Measurements from ENCODE around the gene RPTOR. TPM values are rescaled to one million over a fixed set of nuclear protein-coding genes. Genes with fewer than 3 reads are reported as not detected.

Gene RPTOR
- total RNA-seq, 3 donors from 2014 or later, result 21.4 to 27.5 (median 23.6) TPM

DNA sequence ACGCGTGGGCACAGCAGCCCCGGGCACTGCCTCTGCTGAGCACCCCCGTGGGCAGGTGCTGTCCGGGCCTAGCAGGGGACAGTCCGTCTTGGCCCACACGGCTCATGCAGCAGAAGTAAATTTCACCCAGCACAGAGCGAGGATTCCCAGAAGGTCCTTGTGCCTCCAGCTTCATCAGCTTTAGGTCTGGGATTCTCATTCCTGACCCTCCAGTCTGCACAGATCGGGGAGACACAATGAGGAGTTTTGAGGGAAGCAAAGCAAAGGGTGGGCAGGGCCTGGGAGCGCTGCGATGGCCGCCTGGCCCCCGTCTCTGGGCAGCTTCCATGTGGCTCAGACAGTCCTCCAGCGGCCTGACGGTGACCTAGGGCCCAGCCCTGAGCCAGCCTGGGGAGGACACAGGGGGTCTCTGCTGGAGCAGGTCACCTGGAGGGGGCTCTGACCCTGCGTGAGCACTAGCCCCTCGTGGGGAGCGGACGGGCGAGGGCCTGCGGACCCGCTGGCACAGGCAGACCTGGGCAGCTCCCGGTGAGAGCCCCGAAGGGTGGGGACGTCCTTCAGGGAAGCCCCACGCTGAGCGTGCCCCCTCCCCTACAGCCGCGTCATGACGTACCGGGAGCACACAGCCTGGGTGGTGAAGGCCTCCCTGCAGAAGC is 416.3 kb downstream of the RPTOR start:
- H3K4me3 ChIP-seq, result no peak overlapping the region
- intact Hi-C loops (cut with DNase I; ENCODE audit: low total_unique reads), result loop anchor here (10.0 kb wide), 1 partner anchor 546 kb away; the partner anchor contains the start of gene ENDOV
- no peak for TF ChIP-seq POLR2A (IDR thresholded peaks at IDR 0.05)
- no peak for TF ChIP-seq POLR2AphosphoS5 (IDR thresholded peaks at IDR 0.05)
- TF ChIP-seq, protein P1, sequence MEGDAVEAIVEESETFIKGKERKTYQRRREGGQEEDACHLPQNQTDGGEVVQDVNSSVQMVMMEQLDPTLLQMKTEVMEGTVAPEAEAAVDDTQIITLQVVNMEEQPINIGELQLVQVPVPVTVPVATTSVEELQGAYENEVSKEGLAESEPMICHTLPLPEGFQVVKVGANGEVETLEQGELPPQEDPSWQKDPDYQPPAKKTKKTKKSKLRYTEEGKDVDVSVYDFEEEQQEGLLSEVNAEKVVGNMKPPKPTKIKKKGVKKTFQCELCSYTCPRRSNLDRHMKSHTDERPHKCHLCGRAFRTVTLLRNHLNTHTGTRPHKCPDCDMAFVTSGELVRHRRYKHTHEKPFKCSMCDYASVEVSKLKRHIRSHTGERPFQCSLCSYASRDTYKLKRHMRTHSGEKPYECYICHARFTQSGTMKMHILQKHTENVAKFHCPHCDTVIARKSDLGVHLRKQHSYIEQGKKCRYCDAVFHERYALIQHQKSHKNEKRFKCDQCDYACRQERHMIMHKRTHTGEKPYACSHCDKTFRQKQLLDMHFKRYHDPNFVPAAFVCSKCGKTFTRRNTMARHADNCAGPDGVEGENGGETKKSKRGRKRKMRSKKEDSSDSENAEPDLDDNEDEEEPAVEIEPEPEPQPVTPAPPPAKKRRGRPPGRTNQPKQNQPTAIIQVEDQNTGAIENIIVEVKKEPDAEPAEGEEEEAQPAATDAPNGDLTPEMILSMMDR (IDR thresholded peaks at IDR 0.05), result no peak
- H3K9me3 ChIP-seq, result no peaks in the 10 kb centered on the region
- no peak for DNase-seq (ENCODE audit: low spot score in 2 of 2)
- no peaks in the 10 kb centered on the region for H3K36me3 ChIP-seq
- H3K27me3 ChIP-seq, result no peaks in the 10 kb centered on the region
- peak overlapping the region in 1 of 2 donors; percentile 90 for H3K27ac ChIP-seq
- H3K4me1 ChIP-seq, result peaks cover 15% of the 10 kb centered on the region in 2 donors

DNA sequence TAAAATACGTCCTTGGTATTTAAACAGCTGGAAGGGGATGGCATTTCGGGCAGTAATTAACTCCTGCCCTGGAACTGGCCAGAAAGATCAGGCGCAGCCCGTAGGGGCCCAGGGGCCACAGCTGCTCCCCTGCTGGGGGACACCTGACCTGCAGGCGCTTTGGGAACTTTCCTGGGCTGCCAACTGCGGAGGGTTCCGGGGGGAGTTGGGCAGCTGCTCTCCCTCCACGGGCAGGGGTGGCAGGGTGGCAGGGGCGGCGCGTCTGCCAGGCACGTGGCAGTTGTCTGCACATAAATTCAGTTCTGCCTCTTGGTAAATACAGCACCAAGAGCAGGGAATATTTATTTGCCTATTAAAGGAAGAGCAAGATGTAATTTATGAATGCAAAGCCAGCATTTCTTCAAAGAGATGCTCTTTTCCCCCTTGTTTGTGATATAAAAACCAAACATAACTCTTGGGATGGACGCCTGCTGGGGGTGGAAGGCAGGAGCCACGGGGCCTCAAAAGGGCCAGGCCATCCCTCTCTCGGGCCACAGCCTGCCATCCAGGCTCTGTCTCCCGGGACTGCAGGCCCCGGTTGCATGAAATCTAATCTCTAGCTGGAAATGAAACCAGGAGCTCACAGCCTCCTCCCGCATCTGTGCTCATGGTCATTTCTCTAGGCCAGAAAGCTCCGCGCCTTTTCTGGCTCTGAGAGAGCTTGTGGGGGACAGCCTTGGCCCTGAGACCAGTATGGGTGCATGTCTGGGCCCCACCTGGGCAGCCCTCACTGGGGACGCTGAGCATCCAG is 417.1 kb downstream of the RPTOR start:
- intact Hi-C loops (cut with DNase I; ENCODE audit: low total_unique reads), result loop anchor here (10.0 kb wide), 1 partner anchor 547 kb away; the partner anchor contains the start of gene ENDOV
- no peak overlapping the region for H3K27ac ChIP-seq
- no peak overlapping the region for H3K4me3 ChIP-seq
- H3K36me3 ChIP-seq, result no peaks in the 10 kb centered on the region
- H3K4me1 ChIP-seq, result peaks cover 15% of the 10 kb centered on the region in 2 donors
- no peak for DNase-seq (ENCODE audit: low spot score in 2 of 2)
- H3K27me3 ChIP-seq, result no peaks in the 10 kb centered on the region
- H3K9me3 ChIP-seq, result no peaks in the 10 kb centered on the region
- TF ChIP-seq, protein P1 (IDR thresholded peaks at IDR 0.05), result no peak
- TF ChIP-seq POLR2AphosphoS5 (IDR thresholded peaks at IDR 0.05) (no peak), POLR2A (IDR thresholded peaks at IDR 0.05) (no peak)

DNA sequence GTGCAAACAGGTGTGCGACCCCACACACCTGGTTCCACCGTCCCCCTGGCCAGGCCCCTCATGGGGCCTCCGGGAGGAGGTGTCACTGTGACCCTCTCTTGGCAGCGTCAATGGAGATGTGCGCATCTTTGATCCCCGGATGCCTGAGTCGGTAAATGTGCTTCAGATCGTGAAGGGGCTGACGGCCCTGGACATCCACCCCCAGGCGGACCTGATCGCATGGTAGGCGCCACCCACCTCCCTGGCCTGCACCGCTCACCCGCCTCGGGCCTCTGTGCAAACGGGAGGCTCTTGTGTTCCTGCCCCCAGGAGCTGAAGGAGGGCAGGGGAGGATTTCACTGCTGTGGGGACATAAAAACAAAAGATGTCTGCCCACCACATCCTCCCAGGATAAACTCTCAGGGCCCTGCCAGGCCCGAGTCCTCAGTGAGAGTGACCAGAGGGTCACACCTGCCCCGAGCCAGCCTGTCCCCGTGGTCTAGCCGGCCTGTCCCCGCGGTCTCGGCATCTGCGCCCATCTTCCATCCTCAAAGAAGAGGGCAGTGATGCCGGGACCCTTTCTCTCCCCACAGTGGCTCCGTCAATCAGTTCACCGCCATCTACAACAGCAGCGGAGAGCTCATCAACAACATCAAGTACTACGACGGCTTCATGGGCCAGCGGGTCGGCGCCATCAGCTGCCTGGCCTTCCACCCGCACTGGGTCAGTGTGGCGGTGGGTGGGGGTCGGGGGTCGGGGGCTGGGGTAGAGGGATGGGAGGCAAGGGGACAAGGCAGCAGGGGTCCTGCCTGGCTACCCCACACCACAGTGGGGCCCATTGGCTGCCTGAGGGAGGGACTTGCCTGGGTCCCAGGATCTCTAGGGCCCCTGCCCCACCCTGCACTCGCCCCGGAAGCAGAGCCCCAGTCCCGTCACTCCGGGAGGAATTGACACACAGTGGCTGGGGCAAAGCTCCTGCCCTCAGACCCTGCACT is 418.0 kb downstream of the RPTOR start:
- intact Hi-C loops (cut with DNase I; ENCODE audit: low total_unique reads), result loop anchor here (10.0 kb wide), 1 partner anchor 548 kb away; the partner anchor contains the start of gene ENDOV
- Histone ChIP-seq H3K27me3 (no peaks in the 10 kb centered on the region), H3K4me3 (no peak overlapping the region), H3K9me3 (no peaks in the 10 kb centered on the region), H3K36me3 (no peaks in the 10 kb centered on the region), H3K27ac (no peak overlapping the region), H3K4me1 (peaks cover 15% of the 10 kb centered on the region in 2 donors)
- TF ChIP-seq POLR2AphosphoS5 (IDR thresholded peaks at IDR 0.05) (no peak), POLR2A (IDR thresholded peaks at IDR 0.05) (no peak)
- TF ChIP-seq, protein P1 (IDR thresholded peaks at IDR 0.05), result no peak
- no peak for DNase-seq (ENCODE audit: low spot score in 2 of 2)

DNA sequence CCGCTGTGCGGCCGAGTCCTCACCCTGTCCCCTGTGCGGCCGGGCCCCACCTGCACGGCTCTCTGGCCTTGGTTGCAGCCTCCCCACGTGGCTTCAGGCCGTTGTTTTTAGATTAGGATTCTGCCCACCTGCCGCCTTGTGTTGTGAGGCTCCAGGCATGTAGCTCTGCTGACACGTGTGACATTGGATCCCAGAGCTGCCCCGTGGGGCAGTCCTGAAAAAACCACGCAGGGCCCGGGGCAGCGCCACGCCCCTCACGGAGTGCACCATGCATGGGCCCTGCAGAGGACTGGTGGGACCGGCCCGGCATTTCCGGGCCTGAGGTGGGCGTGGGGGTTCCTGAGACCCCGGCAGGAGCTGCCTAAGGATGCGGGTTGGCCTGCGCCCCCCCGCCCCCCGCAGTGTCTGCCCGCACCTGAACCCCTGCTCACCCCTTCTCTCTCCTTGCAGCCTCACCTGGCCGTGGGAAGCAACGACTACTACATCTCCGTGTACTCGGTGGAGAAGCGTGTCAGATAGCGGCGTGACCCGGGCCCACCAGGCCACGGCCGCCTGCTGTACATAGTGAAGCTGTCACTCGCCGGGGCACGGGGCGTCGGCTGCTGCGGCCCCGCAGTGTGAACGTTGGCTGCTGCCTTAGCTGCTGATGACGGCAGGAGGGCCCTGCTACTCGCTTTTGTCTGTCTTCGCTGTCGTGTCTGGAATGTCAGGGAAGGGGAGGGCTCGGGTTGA is 419.3 kb downstream of the RPTOR start:
- H3K27ac ChIP-seq, result no peak overlapping the region
- peaks cover 11 to 16% of the 10 kb centered on the region in 2 donors for H3K4me1 ChIP-seq
- H3K9me3 ChIP-seq, result no peaks in the 10 kb centered on the region
- DNase-seq (ENCODE audit: low spot score in 2 of 2), result no peak
- H3K36me3 ChIP-seq, result no peaks in the 10 kb centered on the region
- intact Hi-C loops (cut with DNase I; ENCODE audit: low total_unique reads), result loop anchor here (10.0 kb wide), 1 partner anchor 549 kb away; the partner anchor contains the start of gene ENDOV
- peaks cover 0 to 3% of the 10 kb centered on the region in 2 donors for H3K27me3 ChIP-seq
- no peak for TF ChIP-seq POLR2A (IDR thresholded peaks at IDR 0.05)
- TF ChIP-seq POLR2AphosphoS5 (IDR thresholded peaks at IDR 0.05), result no peak
- TF ChIP-seq, protein P1 (IDR thresholded peaks at IDR 0.05), result no peak
- H3K4me3 ChIP-seq, result no peak overlapping the region
